Activated naive CD4-positive, alpha-beta T cell treated with anti-CD3 and anti-CD28 coated beads, Interleukin-2, amount 10 ng/mL, durations not matched to agents 7 days and 5 days (primary cell): ENCODE results near the gene SEC14L5.
"Not testable (repeated sequence)": the region's sequence is repeated elsewhere in the genome, so short reads cannot be mapped to it uniquely, and the experiment has no call there.

Source experiments
- CTCF ChIA-PET: fragments of 350-600 bp; sonication (Branson Sonifier 250); formaldehyde crosslinking; loops from one replicate; lab custom pipeline; 2021; ENCODE audit warnings: antibody characterized with exemption; lab: Charles Lee
- DNase-seq: peaks from one replicate; pipeline ENCODE4 v3.0.0-alpha.2; 2020
- H3K27ac Mint-ChIP-seq: one replicate; pipeline ENCODE4 v1.8.0; 2021; ENCODE audit warnings: mild to moderate bottlenecking, moderate library complexity, mixed read lengths
- H3K27me3 Mint-ChIP-seq: one replicate; pipeline ENCODE4 v1.8.0; 2021; ENCODE audit warnings: mild to moderate bottlenecking, mixed read lengths
- H3K36me3 Mint-ChIP-seq: one replicate; pipeline ENCODE4 v1.8.0; 2021; ENCODE audit warnings: mixed read lengths
- H3K4me1 Mint-ChIP-seq: one replicate; pipeline ENCODE4 v1.8.0; 2021; ENCODE audit warnings: mixed read lengths
- H3K4me3 Mint-ChIP-seq: one replicate; pipeline ENCODE4 v1.8.0; 2021; ENCODE audit warnings: mild to moderate bottlenecking, moderate library complexity, mixed read lengths
- H3K9me3 Mint-ChIP-seq: one replicate; pipeline ENCODE4 v1.8.0; 2021; ENCODE audit warnings: mixed read lengths

Gene SEC14L5

GRCh38 chr16:4923853-4924252 is 34.3 kb upstream of the SEC14L5 start:
- Mint-ChIP-seq H3K4me3 (no peak overlapping the region), H3K36me3 (no peaks in the 10 kb centered on the region), H3K27ac (no peak overlapping the region), H3K4me1 (no peaks in the 10 kb centered on the region), H3K27me3 (peaks cover 16% of the 10 kb centered on the region), H3K9me3 (peaks cover 12% of the 10 kb centered on the region)
- DNase-seq, result no peak
- CTCF ChIA-PET, result no interaction called here

- H3K4me1 Mint-ChIP-seq, result no peaks in the 10 kb centered on the region
- no peaks in the 10 kb centered on the region for H3K36me3 Mint-ChIP-seq
- no peak overlapping the region for H3K4me3 Mint-ChIP-seq
- DNase-seq, result no peak
- CTCF ChIA-PET, result no interaction called here
- peaks cover 12% of the 10 kb centered on the region for H3K9me3 Mint-ChIP-seq
- H3K27ac Mint-ChIP-seq, result no peak overlapping the region
- H3K27me3 Mint-ChIP-seq, result peaks cover 19% of the 10 kb centered on the region
Measured at GRCh38 chr16:4924593-4925292, 33.4 kb upstream of the SEC14L5 start.

- no peaks in the 10 kb centered on the region for H3K4me1 Mint-ChIP-seq
- H3K4me3 Mint-ChIP-seq, result no peak overlapping the region
- no peak overlapping the region for H3K27ac Mint-ChIP-seq
- DNase-seq, result no peak
- peaks cover 24% of the 10 kb centered on the region for H3K27me3 Mint-ChIP-seq
- CTCF ChIA-PET, result no interaction called here
- H3K9me3 Mint-ChIP-seq, result peaks cover 12% of the 10 kb centered on the region
- no peaks in the 10 kb centered on the region for H3K36me3 Mint-ChIP-seq
Measured at GRCh38 chr16:4925293-4925607, 32.9 kb upstream of the SEC14L5 start.

GRCh38 chr16:4925791-4926190 is 32.3 kb upstream of the SEC14L5 start:
- H3K27me3 Mint-ChIP-seq, result peaks cover 29% of the 10 kb centered on the region
- CTCF ChIA-PET, result no interaction called here
- peaks cover 12% of the 10 kb centered on the region for H3K9me3 Mint-ChIP-seq
- no peaks in the 10 kb centered on the region for H3K4me1 Mint-ChIP-seq
- no peak overlapping the region for H3K4me3 Mint-ChIP-seq
- no peaks in the 10 kb centered on the region for H3K36me3 Mint-ChIP-seq
- H3K27ac Mint-ChIP-seq, result no peak overlapping the region
- DNase-seq, result no peak

- H3K36me3 Mint-ChIP-seq, result no peaks in the 10 kb centered on the region
- DNase-seq, result no peak
- peaks cover 31% of the 10 kb centered on the region for H3K27me3 Mint-ChIP-seq
- no peaks in the 10 kb centered on the region for H3K4me1 Mint-ChIP-seq
- H3K27ac Mint-ChIP-seq, result no peak overlapping the region
- no peak overlapping the region for H3K4me3 Mint-ChIP-seq
- H3K9me3 Mint-ChIP-seq, result peaks cover 12% of the 10 kb centered on the region
- CTCF ChIA-PET, result no interaction called here
Measured at GRCh38 chr16:4926928-4927327, 31.2 kb upstream of the SEC14L5 start.

GRCh38 chr16:4927661-4928060 is 30.5 kb upstream of the SEC14L5 start:
- H3K9me3 Mint-ChIP-seq, result peaks cover 12% of the 10 kb centered on the region
- CTCF ChIA-PET, result no interaction called here
- no peaks in the 10 kb centered on the region for H3K36me3 Mint-ChIP-seq
- H3K4me1 Mint-ChIP-seq, result no peaks in the 10 kb centered on the region
- no peak overlapping the region for H3K4me3 Mint-ChIP-seq
- no peak overlapping the region for H3K27ac Mint-ChIP-seq
- H3K27me3 Mint-ChIP-seq, result peaks cover 31% of the 10 kb centered on the region
- no peak for DNase-seq

GRCh38 chr16:4928227-4928626 is 29.9 kb upstream of the SEC14L5 start:
- no peak for DNase-seq
- Mint-ChIP-seq H3K27me3 (peaks cover 31% of the 10 kb centered on the region), H3K36me3 (no peaks in the 10 kb centered on the region), H3K9me3 (peaks cover 12% of the 10 kb centered on the region), H3K4me1 (no peaks in the 10 kb centered on the region), H3K27ac (no peak overlapping the region), H3K4me3 (no peak overlapping the region)
- CTCF ChIA-PET, result no interaction called here

GRCh38 chr16:4929619-4930018 is 28.5 kb upstream of the SEC14L5 start:
- H3K4me3 Mint-ChIP-seq, H3K27ac Mint-ChIP-seq, H3K4me1 Mint-ChIP-seq, CTCF ChIA-PET, H3K36me3 Mint-ChIP-seq, DNase-seq: not testable (repeated sequence)
- Mint-ChIP-seq H3K9me3 (peaks cover 12% of the 10 kb centered on the region), H3K27me3 (peaks cover 39% of the 10 kb centered on the region)

GRCh38 chr16:4931381-4931780 is 26.7 kb upstream of the SEC14L5 start:
- DNase-seq, result no peak
- Mint-ChIP-seq H3K9me3 (peaks cover 7% of the 10 kb centered on the region), H3K4me1 (peaks cover under 1% of the 10 kb centered on the region), H3K27ac (no peak overlapping the region), H3K27me3 (peaks cover 56% of the 10 kb centered on the region), H3K36me3 (no peaks in the 10 kb centered on the region), H3K4me3 (no peak overlapping the region)
- CTCF ChIA-PET, result interaction anchor here (1.6 kb wide), 1 partner anchor 69 kb away, joined by 4 read pairs; no protein-coding TSS in a partner anchor

- peaks cover 76% of the 10 kb centered on the region for H3K27me3 Mint-ChIP-seq
- no peak overlapping the region for H3K27ac Mint-ChIP-seq
- H3K4me3 Mint-ChIP-seq, result no peak overlapping the region
- DNase-seq, result no peak
- H3K4me1 Mint-ChIP-seq, result peaks cover 8% of the 10 kb centered on the region
- H3K36me3 Mint-ChIP-seq, result no peaks in the 10 kb centered on the region
- no peaks in the 10 kb centered on the region for H3K9me3 Mint-ChIP-seq
- CTCF ChIA-PET, result no interaction called here
Measured at GRCh38 chr16:4933433-4933832, 24.7 kb upstream of the SEC14L5 start.

GRCh38 chr16:4933871-4934395 is 24.2 kb upstream of the SEC14L5 start:
- peaks cover 8% of the 10 kb centered on the region for H3K4me1 Mint-ChIP-seq
- no peaks in the 10 kb centered on the region for H3K36me3 Mint-ChIP-seq
- no peak overlapping the region for H3K27ac Mint-ChIP-seq
- DNase-seq, result no peak
- peaks cover 81% of the 10 kb centered on the region for H3K27me3 Mint-ChIP-seq
- CTCF ChIA-PET, result no interaction called here
- H3K9me3 Mint-ChIP-seq, result no peaks in the 10 kb centered on the region
- H3K4me3 Mint-ChIP-seq, result no peak overlapping the region

GRCh38 chr16:4934591-4934990 is 23.5 kb upstream of the SEC14L5 start:
- H3K4me1 Mint-ChIP-seq, result peaks cover 8% of the 10 kb centered on the region
- CTCF ChIA-PET, result no interaction called here
- no peak overlapping the region for H3K4me3 Mint-ChIP-seq
- peaks cover 80% of the 10 kb centered on the region for H3K27me3 Mint-ChIP-seq
- H3K36me3 Mint-ChIP-seq, result no peaks in the 10 kb centered on the region
- H3K27ac Mint-ChIP-seq, result no peak overlapping the region
- H3K9me3 Mint-ChIP-seq, result no peaks in the 10 kb centered on the region
- no peak for DNase-seq

GRCh38 chr16:4935241-4935855 is 22.8 kb upstream of the SEC14L5 start:
- peaks cover 72% of the 10 kb centered on the region for H3K27me3 Mint-ChIP-seq

GRCh38 chr16:4936181-4936990 is 21.7 kb upstream of the SEC14L5 start:
- peaks cover 74% of the 10 kb centered on the region for H3K27me3 Mint-ChIP-seq
- H3K36me3 Mint-ChIP-seq, result no peaks in the 10 kb centered on the region
- CTCF ChIA-PET, result interaction anchor here (1.0 kb wide), 1 partner anchor 19 kb away, joined by 3 read pairs; no protein-coding TSS in a partner anchor
- H3K9me3 Mint-ChIP-seq, result no peaks in the 10 kb centered on the region
- H3K27ac Mint-ChIP-seq, result no peak overlapping the region
- peak; percentile 30 for DNase-seq
- peak overlapping the region; percentile 62 for H3K4me3 Mint-ChIP-seq
- H3K4me1 Mint-ChIP-seq, result peaks cover 8% of the 10 kb centered on the region

More at GRCh38 chr16:4935241-4935855, 22.8 kb upstream of the SEC14L5 start:
- H3K9me3 Mint-ChIP-seq, result no peaks in the 10 kb centered on the region
- no peak overlapping the region for H3K4me3 Mint-ChIP-seq
- DNase-seq, result no peak
- H3K4me1 Mint-ChIP-seq, result peaks cover 8% of the 10 kb centered on the region
- no peaks in the 10 kb centered on the region for H3K36me3 Mint-ChIP-seq
- CTCF ChIA-PET, result interaction anchor here (1.0 kb wide), 1 partner anchor 20 kb away, joined by 3 read pairs; no protein-coding TSS in a partner anchor
- no peak overlapping the region for H3K27ac Mint-ChIP-seq
